Activated CD4-positive, alpha-beta T cell treated with anti-CD3 and anti-CD28 coated beads for 4 hours (primary cell): ENCODE data around the gene ELOA.
A peak's percentile ranks its signal among the peaks of the same experiment; 100 is the strongest.
"Not testable (repeated sequence)": the region's sequence is repeated elsewhere in the genome, so short reads cannot be mapped to it uniquely, and the experiment has no call there.

Experiments used
- DNase-seq, 2 donors: peaks; one replicate each; pipeline ENCODE4 v3.0.0-alpha.2; 2020

The ELOA gene

GRCh38 chr1:23787701-23788100 lies 44.4 kb downstream of the ELOA start:
- DNase-seq: no peak

GRCh38 chr1:23788695-23789094 lies 45.4 kb downstream of the ELOA start:
- DNase-seq: no peak

DNA sequence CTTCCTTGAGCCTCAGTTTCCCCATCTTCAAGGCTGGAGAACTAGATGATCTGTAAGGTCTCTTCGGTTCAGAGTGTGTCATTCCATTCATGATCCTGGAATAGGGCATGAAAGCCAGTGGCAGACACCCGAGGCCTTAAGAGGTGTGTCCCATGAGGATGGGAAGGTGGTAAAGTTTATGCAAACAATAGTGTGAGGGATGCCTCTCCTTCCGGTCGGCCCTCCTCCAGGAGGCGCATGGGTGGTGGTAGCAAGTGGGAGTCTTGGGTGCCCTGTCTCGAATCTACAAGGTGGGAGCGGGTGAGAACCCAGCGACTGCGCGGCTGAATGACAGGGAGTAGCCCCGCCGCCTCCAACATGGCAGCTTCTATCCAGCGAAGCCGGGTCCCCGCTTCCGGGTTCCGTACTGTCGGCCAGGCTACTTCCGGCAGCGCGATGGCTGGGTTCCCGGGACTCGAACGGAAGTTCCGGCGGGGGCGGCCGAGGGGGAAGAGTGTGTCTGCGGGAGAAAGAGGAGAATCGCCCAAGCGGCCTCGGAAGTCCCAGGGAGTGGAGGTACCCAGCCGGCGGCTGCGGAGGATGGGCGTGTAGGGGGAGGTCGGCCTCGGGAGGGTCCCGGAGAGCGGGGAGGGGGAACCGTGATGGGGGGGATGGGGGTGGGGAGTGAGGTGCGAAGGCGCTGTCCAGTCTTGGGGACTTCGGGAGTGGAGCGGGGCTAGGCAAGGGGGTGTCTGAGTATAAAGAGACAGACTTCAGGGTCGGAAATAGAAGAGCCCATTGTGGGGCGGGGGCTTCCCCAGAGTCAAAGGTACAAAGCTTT lies 47.6 kb downstream of the ELOA start, which contains the start of gene LYPLA2:
TSS of gene LYPLA2 (plus strand) at position 450 of the 820 bp plus-strand sequence. CDS start 1,538 bp downstream, outside the sequence.
- DNase-seq: peak; percentile 78 to 85

- no peak for DNase-seq
These were observed 48.3 kb downstream of the ELOA start for GRCh38 chr1:23791516-23792047.

DNA sequence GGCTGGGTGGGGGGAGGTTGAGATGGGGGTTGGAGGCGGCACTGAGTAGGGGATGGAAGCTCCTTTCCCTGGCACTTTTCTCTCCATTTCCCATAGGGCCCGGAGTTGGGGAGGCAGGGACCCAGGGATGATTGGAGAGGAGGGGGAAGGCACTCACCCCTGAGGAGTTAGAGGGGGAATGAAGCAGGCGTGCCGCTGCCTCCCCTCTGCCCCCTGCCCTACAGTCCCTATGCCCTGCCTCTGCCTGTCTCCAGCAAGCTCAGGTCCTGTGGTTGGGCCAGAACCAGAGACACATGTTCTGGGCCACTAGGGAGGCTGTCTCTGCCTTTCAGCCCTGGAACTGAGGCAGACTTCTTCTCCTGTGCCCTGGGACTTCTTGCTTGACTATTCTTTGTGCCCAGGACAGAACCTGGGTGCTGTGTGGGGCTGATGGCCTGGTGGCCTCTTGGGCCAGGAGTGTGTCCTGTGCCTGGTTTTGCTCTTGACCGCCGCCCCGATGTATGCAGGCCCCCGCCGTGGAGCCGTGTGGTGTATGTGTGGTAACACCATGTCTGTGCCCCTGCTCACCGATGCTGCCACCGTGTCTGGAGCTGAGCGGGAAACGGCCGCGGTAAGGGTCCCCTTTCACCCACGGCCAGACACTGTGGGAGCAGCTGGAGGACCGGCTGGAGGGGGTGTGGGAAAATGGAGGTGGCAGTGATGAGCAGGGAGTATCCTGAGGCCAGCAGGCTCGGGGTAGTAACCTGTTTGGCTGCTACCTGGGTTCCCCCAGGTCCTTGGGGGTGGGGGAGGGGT lies 49.1 kb downstream of the ELOA start:
- DNase-seq: no peak

DNA sequence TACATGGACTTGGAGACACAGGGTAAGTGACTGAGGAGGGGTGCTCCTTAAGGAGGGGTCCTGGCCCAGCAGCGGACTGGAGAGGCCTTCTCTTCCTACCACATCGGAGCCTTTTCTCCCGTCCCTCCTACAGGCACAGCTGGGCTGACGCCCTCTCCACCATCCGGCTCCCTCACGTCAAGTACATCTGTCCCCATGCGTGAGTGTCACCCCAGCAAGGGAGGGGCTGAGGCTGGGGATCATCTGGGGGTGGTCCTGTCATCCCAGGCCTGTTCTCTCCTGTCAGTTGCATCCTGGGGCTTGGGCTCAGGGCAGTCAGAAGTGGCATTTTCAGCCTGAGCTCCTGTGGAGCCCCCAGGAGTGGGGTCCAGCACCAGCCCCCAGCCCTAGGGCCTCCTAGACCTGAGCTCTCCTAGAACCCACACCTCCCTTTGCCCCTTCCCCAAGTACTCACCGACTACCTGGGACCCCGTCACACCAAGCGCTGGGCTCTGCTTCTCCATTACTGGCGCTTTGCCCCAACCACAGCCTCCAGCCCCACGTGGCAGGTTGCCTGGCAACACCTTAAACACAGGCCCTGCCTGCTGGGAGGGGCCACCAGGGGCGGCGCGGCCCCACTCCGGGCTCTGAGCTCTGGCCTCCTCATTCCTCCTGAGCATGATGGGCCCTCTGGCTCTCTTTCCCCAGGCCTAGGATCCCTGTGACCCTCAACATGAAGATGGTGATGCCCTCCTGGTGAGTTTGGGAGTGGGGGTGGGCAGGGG lies 49.9 kb downstream of the ELOA start:
- no peak for DNase-seq

GRCh38 chr1:23793861-23794731 lies 50.8 kb downstream of the ELOA start:
- DNase-seq: no peak

DNA sequence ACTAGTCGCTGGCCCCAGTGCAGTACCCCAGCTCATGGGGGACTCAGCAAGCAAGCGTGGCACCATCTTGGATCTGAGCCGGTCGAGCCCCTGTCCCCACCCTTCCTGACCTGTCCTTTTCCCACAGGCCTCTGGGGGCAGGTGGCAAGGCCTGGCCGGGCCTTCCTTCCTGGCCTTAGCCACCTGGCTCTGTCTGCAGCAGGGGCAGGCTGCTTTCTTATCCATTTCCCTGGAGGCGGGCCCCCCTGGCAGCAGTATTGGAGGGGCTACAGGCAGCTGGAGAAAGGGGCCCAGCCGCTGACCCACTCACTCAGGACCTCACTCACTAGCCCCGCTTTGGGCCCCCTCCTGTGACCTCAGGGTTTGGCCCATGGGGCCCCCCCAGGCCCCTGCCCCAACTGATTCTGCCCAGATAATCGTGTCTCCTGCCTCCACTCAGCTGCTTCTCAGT lies 51.5 kb downstream of the ELOA start:
- DNase-seq: not testable (repeated sequence)

GRCh38 chr1:23795676-23796465 lies 52.6 kb downstream of the ELOA start:
- no peak for DNase-seq

- no peak for DNase-seq
These were observed 53.4 kb downstream of the ELOA start for GRCh38 chr1:23796466-23797271.

- DNase-seq: no peak
These were observed 54.5 kb downstream of the ELOA start for GRCh38 chr1:23797478-23798448.

DNA sequence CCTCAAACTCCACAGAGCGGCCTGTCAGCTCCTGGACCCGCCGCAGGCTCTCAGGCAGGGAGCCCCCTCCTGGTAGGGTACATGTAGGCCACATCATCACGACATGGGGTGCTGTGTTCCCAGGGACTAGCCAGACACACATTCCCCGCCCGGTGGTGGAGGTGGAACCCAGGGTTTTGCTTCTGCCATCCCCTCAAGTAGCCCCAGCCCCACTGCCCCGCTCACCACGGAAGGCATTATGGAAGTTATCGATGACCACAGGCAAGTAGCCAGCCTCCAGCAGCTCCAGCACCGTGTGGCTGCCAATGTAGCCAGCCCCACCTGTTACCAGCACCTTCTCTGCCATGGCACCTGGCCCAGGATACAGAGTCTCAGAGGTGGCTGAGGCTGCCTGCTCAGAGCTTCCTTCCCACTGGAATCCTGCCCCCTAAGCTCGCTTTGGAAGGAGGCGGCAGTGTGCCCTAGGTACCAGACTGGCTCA lies 55.4 kb downstream of the ELOA start:
- no peak for DNase-seq

DNA sequence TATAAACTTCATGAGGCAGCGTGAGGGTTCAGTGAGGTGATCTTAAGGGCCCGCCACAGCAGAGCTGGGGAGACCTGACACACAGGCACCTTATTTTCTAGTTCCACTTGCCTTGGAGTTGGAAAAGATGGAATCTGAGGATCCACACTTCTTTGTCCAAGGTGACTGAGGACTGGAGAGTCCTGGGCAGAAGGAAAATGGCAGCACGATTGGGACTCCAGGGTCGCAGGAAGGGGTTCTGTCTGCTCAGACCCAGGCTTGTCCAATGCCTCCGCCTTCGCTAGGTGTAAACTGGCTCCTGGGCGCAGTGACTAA lies 55.9 kb downstream of the ELOA start:
- DNase-seq: peak in 1 of 2 donors; percentile 19

DNA sequence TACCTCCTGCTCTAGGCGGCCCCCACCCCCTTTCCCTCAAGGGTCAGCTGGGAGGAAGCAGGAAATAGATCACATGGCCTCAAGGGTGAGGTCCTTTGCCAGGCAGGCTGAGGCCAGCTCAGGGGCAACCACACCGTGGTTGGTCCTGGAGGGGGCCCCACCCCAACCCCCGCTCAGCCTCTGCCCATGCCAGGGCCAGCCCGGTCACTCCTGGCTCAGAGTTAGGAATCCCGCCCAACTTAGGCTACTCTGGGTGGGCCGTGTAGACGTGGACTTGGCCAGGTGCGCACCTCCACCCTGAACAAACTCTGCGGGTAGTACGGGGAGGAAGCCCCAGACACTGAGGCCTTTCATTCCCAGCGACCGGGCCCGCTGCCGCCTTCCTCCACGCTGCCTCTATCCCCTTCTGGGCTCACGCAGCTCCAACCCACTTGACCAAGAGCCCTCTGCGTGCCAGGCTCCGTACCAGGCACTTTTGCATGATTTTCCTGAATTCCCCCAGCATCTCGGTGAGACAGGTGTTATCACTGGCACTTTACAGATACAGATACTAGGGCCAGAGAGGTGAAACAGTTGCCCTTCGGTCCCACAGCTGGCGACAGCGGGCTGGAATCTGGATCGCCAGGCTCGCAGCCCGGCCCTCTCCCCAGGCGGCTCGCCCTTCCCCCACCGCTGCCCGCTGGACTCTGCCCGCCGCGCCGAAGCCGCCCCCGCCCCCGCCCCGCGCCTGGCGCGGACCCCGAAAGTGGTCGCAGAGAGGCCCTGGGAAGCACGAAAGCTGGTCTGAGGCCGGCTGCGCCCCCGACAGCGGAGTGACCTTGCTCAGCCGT lies 56.5 kb downstream of the ELOA start:
- no peak for DNase-seq

GRCh38 chr1:23800400-23801337 lies 57.4 kb downstream of the ELOA start, which contains the start of gene GALE:
Gene GALE, minus strand, starts transcription at chr1:23800754. Its CDS starts 1,747 bp downstream, at chr1:23799007.
- DNase-seq: peak; percentile 97 to 98

GRCh38 chr1:23801338-23801748 lies 58.1 kb downstream of the ELOA start:
- no peak for DNase-seq

DNA sequence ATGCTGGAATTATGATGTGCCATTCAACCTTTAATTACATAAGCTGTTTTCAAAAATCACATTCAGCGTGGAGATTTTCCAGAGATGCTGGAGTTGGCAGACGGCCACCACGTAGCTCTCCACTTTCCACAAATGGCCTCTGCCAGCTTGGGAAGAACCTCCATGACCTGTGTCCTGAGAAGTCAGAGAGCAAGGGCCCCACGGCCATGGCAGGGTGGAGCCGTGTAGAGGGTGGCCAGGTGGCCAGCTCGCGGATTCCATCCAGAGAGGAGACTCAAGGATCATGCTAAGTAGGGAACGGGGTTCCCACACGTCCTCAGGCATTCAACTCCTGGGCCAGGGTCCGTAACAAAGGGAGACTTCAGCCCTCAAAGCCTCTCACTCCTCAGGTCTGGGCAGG lies 58.6 kb downstream of the ELOA start:
- DNase-seq: no peak
